HTERT RPE-1 (cell line): Measurements from ENCODE around the gene HACD1.

Source experiments
- in situ Hi-C: fragments of 300-500 bp; cut with MboI; formaldehyde crosslinking; loops from 4 replicates; pipeline ENCODE4 v1.14.3; 2020; ENCODE audit warnings: low sequenced_read_pairs

The HACD1 gene, protein sequence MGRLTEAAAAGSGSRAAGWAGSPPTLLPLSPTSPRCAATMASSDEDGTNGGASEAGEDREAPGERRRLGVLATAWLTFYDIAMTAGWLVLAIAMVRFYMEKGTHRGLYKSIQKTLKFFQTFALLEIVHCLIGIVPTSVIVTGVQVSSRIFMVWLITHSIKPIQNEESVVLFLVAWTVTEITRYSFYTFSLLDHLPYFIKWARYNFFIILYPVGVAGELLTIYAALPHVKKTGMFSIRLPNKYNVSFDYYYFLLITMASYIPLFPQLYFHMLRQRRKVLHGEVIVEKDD

DNA sequence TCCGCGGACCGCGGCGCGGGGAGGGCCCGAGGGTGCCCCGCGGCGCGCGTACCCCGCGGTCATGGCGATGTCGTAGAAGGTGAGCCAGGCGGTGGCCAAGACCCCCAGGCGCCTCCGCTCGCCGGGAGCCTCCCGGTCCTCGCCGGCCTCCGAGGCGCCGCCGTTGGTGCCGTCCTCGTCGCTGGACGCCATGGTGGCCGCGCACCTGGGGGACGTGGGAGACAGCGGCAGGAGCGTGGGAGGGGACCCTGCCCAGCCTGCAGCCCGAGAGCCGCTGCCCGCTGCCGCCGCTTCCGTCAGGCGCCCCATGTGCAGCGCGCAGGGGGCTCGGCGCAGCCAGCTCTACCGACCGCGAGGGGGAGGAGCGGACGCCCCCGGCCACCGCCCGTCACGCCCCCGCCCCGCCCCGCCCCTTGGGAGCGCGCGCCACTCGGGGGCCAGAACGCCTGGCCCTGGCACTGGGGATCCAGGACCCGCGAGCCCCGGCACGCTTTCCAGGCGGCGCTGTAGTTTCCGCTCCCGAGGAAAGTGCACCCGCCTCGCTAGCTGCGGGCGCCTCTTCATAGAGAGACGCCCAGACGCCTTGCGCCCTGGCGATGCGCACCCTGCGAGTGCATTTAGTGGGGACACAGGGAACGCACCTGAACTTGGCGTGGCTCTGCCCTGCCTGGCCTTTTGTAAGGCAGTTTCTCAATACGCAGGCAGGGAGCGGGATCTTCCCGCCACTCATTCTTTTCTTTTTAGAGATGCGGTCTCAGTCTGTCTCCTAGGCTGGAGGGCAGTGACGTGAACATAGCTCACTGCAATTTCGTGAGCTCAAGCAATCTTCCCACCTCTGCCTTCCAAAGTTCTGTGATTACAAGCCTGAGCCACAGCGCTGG lies at the start of gene HACD1:
Gene HACD1, minus strand, starts transcription at position 344 of the 881 bp plus-strand sequence. Its CDS starts 35 bp downstream, at position 309.
- in situ Hi-C loops, result no loop called here

DNA sequence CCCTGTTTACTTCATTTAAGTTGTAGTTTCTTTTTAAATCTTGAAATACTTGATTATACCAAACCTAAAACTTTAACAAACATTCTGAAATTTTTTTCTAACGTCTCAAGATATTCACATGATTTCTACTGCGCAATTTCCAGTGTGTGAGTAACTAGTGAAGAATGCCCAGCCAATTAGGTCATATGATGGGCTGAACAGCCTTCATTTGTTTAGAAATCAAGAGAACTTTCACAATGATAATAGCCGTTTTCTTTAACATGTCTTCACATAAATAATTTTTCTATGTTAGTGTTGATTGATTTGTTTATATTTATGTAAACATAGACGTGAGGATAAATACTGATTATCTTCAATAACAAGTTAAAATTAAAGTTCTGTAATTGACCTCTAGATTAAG lies 48.6 kb upstream of the HACD1 start:
- in situ Hi-C loops, result no loop called here

DNA sequence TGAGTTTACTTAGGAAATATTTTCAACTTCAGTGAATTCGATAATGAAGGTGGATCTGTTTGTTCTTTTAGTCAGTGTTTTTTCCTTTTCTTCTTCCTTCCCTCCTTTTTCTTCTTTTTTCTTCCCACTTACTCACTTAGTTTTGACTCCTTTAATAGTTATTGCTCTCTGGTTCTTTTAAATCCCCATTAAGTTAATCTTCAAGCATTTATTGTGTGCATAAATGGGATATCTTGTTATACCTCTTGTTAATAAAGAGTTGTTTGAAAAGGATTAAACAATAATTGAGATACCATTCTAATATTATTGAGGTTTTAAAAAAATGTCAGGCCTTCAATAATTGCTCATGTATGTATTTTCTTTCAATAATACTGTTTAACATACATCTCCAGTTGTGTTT lies 46.3 kb upstream of the HACD1 start:
- in situ Hi-C loops, result no loop called here

DNA sequence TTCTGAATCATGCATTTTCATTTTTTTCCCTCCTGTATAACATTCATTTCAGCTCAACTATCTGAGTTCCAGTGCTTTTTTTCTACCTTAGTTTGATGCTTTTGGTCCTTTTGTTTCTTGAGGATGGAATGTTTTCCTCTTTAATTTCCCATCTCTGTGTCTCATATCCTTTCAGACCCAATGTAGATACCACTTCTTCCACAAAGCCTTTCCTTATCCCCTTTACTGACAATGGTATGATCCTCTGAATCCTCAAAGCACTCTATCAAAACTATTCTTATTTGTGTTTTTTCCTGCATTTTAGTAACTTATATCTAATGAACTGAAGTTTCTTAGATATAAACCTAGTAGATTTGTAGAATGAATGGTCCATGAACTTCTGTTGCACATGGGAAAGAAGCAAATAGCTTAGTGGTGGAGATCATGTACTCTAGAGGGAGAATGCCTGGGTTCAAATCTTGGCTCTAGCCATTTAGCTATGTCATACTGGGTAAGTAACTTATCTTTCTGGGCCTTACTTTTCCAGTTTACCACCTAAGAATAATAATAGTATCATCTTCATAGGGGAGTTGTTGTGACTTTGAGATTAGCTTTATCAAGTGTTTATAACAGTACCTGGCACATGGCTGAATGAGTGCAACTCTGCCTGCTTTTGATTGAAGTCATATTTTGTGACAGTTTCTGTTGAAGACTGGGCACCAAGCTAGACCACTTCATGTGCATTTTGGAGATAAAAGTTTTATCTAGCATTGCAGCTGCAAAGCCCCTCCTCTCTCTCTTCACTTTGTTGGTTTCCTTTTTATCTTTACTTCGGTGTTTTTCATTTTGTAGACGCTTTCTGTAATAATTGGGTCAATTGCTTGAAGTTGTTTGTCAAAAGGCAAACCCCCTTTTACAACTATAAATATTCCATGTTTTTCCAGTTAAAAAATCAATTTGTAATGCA lies 45.3 kb upstream of the HACD1 start:
- in situ Hi-C loops, result no loop called here

- in situ Hi-C loops, result no loop called here
Observed at GRCh38 chr10:17661510-17661909, 44.3 kb upstream of the HACD1 start.

GRCh38 chr10:17660921-17661320 lies 43.7 kb upstream of the HACD1 start:
- in situ Hi-C loops, result no loop called here

DNA sequence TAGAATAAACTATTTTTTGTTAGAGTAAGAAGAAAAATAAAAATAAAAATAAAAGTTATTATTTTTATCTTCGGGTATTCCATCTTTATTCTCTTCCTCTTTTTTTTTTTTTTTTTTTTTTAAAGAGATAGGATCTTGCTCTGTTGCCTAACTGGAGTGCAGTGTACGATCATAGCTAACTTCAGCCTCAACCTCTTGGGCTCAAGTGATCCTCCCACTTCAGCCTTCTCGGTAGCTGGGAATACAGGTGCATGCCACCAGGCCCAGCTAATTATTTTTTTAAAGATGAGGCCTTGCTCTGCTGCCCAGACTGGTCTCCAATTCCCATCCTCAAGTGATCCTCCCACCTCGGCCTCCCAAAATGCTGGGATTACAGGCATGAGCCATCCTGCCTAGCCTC lies 42.2 kb upstream of the HACD1 start:
- in situ Hi-C loops, result no loop called here

GRCh38 chr10:17657103-17657500 lies 39.9 kb upstream of the HACD1 start:
- in situ Hi-C loops, result no loop called here

GRCh38 chr10:17655567-17656146 lies 38.5 kb upstream of the HACD1 start:
- in situ Hi-C loops, result no loop called here

GRCh38 chr10:17655009-17655408 lies 37.8 kb upstream of the HACD1 start:
- in situ Hi-C loops, result no loop called here

GRCh38 chr10:17652585-17652984 lies 35.4 kb upstream of the HACD1 start:
- in situ Hi-C loops, result no loop called here

GRCh38 chr10:17651896-17652295 lies 34.7 kb upstream of the HACD1 start:
- in situ Hi-C loops, result no loop called here

DNA sequence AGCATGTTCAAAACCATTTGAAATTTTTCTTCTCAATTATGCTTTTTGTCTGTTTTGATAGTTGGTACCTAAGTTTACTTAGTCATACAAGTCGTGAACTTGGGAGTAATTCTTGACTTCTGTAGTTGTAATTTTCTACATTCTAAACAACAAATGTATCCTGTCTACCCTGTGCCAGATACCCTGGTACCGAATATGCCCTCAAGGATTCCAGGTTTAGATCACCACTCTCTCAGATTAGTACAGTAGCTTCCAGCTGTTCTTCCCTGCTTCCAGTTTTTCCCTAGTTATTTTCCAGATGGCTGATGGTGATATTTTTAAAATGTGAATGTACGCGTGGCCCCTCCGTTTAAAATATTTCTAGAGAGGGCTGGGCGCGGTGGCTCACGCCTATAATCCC lies 33.2 kb upstream of the HACD1 start:
- in situ Hi-C loops, result no loop called here

DNA sequence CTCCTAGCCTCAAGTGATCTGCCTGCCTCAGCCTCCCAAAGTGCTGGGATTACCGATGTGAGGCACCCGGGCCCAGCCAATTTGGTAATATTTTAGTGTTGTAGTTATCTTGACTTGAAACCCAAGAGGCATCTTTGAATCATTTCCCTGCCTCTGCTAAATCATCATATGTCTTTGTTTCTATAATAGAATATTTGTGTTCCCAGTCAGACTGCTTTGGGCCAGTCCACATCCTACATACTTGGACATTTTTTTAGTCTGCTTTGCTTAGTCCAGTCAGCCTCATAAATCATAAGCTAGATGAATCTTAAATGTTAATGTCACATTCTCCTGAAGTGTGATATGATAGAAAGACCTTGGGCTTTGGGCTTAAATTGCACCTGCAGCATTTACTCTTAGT lies 32.7 kb upstream of the HACD1 start:
- in situ Hi-C loops, result no loop called here

DNA sequence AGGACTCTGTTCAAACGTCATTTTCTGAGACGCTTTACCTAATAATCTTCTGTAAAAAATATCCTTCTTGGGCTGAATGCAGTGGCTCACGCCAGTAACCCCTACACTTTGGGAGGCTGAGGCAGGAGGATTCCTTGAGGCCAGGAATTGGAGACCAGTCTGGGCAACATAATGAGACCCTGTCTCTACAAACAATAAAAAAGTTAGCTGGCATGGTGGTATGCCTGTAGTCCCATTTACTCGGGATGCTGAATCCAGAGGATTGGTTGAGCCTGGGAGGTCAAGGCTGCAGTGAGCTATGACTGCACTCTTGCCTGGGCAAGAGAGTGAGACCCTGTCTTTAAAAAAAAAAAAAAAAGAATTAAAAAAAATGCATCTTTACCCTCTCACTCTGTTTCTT lies 31.9 kb upstream of the HACD1 start:
- in situ Hi-C loops, result no loop called here

DNA sequence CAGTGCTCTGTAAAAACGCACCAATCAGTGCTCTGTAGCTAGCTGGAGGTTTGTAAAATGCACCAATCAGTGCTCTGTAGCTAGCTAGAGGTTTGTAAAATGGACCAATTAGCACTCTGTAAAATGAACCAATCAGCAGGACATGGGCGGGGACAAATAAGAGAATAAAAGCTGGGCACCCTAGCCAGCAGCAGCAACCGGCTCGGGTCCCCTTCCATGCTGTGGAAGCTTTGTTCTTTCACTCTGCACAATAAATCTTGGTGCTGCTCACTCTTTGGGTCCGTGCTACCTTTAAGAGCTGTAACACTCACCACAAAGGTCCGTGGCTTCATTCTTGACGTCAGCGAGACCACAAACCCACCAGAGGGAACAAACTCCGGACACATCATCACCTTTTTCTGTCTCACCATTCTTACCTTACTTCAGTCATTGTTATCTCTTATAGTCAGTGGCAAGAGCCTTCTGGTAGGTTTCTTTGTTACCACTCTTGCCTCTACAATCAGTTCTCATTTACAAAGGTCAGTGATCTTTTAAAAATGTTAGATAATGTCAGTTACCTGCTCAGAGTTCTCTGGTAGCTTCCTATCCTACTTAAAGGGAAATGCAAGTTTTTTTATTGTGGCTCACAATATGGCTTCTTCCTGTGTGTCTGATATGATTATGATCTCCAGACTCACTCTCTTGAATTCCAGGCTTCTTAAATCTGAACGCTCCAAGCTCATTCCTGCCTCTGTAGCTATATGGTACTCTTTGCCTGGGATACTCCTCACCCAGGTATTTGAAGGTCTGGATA lies 31.3 kb upstream of the HACD1 start:
- in situ Hi-C loops, result no loop called here

DNA sequence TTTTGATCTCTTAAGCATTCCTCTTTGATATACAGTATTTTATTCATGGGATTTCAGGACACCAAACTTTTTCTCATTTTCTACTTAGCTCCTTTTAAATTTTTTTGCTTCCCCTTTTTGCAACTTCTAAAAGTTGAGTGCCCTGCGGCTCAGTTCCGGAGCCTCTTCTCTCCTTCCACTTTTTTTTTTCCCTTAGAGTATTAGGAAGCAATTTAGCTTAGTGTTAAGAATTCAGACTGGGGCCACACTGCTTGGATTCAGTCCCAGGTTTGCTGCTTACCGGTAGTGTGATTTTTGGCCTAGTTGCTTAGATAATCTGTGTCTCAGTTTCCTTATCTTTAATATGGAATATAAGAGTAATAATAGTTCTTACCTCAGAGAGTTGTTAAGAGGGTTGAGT lies 30.2 kb upstream of the HACD1 start:
- in situ Hi-C loops, result no loop called here

DNA sequence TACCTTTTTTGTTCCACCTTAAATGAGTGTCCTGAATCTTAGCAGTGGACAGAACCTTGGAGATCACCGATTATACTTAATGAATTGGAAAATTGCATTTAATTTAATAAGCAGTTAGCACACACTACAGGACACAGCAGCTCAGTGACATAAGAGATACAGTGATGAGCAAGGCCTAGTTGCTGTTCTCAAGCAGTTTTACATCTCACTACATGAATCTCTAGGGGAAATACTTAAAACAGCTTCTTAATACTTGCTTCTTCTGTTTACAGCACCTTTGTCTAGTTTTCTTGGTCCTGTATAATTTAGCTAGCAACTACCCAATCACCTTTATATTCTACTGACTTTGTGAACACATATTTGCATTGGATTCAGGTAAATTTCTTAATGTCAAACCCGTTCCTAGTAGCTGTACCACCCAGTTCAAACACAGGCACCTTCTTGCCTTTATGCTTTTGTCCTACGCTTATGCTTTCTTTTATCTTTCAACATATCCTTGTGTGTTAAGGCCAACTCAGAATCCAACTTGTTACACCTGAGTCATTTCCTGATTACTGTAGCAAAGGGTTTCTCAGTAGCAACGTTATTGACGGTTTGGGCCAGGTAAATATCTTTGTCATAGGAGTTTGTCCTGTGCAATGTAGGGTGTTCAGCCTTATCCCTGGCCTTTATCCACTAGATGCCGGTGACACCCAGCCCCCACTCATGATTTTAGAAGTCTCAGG lies 28.6 kb upstream of the HACD1 start:
- in situ Hi-C loops, result no loop called here

GRCh38 chr10:17644485-17644943 lies 27.3 kb upstream of the HACD1 start:
- in situ Hi-C loops, result no loop called here
